GM21360 (cell line): ENCODE data around the gene WDR37.

ENCODE experiments used
- ATAC-seq: cut with Tn5 transposase; IDR thresholded peaks from one replicate; pipeline ENCODE4 v1.9.1; 2021; ENCODE audit warnings: mild to moderate bottlenecking, moderate library complexity; ENCODE audit not compliant: unreplicated experiment

WDR37 gene

DNA sequence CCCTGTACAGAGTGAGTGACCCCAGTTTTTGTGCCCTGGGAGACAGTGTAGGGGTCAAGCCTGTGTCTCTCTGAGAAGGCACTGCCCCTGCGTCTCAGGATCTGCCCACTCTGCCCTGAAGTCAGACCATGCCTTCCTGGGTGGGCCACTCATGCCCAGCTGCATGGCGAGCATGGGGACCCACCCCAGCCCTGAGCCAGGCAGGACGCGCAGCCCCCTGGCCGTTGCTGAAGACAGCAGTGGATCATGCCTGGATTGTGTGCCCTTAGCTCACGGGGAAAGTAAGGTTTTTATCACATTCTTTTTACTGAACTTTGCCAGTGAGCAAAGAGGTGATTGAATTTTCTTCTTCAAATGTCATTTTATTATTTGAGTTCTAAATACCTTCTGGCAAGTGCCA lies 66.2 kb downstream of the WDR37 start:
- no peak for ATAC-seq

DNA sequence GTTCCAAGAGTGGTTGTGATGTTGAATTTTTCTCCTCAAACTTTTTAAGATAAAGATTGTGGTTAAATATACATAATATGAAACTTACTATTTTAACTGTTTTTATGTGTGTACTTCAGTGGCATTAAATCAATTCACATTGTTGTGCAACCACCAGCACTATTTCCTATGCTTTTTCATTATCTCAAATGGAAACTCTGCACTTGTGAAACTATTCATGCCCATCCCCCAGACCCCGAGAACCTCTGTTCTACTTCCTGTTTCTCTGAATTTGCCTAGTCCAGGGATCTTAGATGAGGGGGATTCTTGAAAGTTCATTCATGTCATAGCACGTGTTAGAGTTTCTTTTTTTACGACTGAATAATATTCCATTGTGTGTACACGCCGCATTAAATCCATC lies 67.0 kb downstream of the WDR37 start:
- no peak for ATAC-seq

DNA sequence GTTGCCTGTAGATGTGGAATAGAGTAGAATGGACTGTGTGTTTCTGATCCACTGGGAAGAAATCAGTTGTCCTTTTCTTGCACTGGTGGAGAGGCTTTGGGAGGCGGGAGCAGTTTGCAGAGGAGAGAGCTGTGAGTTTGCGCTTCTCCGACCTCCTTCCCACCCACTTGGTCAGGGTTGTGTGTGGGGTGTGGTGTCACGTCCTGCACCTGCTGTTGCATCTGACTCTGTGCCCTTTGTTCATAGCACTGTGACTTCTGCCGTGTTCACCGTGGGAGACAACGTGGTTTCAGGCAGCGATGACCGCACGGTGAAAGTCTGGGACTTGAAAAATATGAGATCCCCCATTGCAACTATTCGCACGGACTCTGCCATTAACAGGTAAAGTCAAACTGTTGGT lies 67.8 kb downstream of the WDR37 start:
- no peak for ATAC-seq

DNA sequence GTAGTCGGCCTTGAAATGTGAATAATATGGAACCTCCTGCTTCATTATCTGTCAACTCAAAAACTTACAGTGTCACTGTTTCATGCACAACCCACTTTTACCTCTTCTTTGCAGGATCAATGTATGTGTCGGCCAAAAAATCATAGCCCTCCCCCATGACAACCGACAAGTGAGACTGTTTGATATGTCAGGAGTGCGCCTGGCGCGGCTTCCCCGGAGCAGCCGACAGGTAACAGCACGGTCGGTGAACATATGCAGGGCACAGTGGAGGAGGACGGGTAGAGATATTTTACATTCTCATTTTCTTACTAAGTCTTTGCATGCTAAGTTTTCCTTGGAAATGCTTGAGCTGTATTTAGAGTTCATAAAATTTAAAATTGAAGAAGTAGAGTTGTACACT lies 68.6 kb downstream of the WDR37 start:
- ATAC-seq: no peak

DNA sequence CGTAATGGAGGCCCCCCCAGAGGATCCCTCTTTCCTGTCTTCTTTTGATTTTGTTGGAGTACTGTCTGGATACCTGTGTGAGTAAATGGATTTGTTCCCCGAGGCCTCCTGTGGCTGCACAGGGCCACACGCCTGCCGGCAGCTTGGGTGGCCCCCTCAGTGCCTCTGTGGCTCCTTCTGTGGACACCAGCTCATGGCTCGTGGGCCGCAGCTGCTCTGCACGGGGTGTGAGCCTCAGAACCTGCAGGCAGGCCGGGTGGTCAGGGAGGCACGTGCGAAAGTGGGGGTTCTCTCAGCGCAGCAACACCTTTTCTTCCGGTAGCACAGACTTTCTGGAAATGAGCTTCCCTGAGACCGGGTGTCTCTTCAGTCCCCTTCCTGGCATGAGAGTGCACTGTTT lies 70.3 kb downstream of the WDR37 start:
- no peak for ATAC-seq

DNA sequence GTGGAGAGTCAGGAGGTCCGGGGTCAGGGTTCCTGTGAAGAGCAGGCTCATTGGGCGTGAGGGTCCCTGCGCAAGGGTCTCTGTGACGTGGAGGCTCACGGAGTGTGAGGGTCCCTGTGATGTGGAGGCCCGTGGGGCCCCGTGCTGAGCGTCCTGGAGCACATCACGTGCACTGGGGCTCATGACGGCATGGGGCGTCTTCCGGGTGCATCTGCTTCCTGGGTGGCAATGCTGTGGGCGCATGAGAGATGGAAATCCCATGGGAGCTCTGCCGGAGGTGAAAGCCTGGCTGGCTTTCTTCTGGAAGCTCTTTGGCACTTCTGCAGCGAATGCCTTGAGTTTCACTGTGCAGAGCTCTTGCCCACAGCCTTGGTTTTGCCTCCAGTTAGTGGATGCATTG lies 71.4 kb downstream of the WDR37 start:
- no peak for ATAC-seq

DNA sequence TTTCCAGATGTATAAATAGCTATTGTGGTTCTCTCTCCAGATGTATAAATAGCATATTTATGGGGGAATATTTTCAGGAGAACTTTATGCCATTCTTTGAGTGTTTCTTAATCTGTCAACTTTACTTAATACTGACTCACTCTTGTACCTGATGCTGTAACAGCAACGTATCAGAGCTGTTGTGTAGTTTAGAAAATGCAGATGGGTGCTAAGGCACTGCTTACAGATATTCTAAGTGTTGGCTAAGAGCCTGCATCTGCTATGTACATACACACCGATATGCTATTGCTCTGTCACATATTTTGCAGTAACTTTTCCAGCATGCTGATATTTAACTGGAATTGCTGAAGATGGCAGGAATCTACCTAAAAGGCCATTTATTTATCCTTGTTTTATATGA lies 71.9 kb downstream of the WDR37 start:
- ATAC-seq: no peak

DNA sequence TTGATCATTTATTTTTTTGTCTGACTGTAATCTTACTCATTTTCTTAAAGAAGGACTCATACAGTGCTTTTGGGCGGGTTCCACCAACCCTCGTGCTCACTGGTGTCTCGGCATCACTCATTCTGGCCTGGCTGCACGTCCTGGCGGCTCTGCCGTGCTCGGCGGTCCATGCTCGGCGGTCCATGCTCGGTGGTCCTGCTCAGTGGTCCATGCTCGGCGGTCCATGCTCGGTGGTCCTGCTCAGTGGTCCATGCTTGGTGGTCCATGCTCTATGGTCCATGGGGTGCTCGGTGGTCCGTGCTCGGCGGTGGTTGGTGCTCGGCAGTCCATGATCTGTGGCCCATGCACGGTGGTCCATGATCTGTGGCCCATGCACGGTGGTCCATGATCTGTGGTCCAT lies 72.5 kb downstream of the WDR37 start:
- ATAC-seq: no peak

DNA sequence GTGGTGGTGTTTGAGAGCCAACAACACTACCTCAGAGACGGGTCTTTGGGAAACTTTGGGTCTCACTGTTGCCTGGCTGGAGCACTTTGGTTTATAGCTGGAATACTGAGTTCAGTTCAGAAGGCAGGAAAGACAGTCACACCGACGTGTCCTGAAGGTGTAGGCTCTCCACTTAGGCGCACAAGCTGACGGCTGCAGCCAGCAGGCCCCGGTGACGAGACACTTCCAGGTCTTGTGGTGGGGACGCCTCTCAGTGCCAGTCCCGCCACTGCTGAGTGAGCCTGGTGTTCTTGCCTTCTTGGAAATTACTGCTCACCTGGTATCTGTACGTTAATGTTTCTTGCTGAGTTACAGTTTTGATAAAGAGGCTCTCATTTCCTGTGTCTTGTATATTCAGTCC lies 74.0 kb downstream of the WDR37 start:
- no peak for ATAC-seq

DNA sequence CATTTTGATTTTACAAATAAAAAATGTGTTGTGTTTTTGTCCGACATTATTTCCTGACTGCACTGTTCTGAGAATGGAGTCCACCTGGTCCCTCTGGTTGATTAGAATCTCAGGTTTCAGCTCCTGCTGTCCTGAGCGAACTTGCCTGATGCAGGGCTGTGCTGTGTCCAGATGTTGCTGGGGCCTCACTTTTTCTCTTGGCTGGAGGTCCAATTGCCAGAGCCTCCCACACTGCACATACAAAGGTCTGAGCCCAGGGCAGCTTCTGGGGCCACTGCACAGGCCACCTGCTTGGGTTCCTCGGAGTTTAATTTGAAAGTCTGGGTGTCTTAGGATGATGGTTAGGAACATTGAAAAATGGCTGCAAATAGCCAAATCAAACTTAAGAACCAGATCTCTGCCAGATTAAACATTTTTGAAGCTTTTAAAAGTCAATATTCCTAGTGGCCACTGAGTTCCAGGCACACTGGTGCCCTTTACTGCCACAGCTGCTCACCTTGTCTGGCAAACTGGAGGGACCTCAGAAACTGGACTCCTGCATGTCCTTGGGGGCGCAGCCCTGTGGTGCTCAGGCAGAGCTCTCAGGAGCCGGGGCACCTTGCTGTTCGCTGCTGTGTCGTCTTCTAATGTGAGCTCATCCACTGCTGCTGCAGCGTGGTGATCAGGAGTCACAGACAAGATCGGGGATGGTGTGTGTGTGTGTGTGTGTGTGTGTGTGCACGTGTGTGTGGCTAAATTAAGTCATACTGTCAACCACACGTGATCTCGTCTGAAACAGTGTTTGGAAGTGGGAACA lies 75.0 kb downstream of the WDR37 start:
- ATAC-seq: no peak

DNA sequence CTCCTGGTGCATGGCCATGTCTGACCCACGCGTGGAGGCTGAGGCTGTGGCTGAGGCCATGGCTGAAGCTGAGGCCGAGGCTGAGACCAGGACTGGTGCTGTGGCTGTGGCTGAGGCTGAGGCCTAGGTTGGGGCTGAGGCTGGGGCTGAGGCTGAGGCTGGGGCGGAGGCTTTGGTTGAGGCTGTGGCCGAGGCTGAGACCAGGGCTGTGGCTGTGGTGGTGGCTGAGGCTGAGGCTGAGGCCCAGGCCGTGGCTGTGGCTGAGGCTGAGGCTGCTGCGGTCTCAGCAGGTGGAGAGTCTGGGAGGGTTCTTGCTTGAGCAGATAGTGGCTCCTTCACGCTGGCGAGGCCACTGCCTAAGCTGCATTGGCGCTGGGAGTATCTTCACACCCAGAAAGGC lies 76.4 kb downstream of the WDR37 start:
- ATAC-seq: no peak

DNA sequence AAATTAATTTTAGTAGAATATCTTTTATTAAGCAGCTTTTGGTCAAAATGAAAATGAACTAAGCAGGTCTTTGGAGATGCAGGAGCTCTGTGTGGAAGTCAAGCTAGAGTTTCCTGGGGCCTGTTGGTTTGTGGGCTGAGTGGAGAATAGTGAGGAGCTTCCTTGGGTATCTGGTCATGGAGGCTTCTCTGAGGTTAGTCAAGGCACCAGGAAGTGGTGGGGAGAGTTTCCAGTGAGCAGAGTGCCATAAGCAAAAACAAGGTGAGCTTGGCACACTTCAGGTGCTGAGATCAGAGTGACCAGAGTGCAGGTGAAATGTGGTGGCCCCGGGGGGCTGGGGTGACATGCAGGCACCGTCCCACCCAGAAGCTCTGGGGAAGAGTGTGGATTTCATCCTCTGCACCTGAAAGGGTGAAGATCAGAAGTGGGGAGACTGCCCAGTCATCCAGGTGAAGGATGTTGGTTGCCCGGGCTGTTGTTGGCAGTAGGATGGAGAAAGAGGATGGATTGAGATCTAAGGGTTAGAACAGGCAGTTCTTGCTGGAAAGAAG lies 77.4 kb downstream of the WDR37 start:
- no peak for ATAC-seq

DNA sequence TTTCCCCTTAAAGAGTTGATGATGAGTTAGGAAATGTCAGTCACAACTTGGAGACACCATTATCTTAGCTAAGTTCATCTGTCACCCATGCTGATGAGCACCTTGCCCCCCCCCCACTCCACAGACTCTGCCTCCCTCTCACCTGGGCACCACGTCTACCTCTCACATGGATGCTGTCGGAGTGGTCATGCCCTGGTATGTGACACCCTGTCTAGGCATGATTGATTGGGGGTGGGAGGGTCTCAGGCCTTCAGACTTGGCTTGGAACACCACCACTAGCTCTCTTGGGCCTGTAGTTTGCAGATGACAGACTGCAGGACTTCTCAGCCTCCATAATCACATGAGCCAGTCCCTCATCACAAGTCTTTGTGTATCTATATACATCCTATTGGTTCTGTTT lies 78.0 kb downstream of the WDR37 start:
- no peak for ATAC-seq

DNA sequence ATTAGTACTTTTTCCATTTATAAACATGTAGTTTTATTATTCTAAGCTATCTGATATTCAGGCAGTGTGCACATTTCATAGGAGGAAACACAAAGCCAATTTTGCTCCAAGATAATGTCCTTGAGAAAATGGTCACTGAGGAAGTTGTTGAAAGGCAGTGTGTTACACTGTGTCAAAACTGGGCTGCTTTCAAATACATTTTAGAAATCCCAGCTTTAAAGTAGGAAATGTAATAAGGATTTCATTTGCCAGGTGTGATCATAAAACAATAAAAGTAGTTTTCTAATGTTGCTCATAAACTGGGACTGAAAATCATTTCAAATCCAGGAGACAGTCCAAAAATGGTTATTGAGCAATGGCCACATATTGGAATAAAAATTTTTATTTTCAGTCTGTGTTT lies 80.1 kb downstream of the WDR37 start:
- ATAC-seq: no peak

DNA sequence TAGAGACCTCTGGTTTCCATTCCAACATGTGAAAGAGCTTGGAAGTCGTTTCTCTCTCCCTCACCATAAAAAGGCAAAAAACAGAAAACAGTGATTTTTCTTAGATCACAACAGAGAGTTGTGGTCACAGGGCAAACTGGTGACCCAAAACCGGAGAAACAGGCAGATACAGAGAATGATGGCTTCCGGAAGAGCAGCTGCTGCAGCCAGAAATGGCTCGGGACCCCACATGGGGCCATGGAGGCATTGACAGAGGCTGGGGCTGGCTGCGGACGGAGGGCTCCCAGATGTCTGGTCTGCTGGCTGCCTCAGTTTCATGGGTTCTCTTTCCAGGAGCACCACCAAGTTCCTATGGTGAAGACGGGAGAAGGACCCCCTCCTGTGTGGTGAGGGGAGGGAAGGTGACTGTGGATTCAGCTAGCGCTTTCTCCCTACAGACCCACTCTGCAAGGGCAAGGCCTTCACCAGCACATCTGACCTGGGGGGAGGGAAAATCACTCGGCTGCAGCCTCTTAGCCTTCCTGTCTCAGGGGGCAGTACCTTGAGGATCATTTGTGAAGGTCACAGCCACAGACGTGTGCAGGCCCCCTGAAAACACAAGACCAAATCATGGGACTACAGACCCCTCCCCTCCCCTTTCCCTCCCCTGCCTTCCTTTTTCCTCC lies 81.4 kb downstream of the WDR37 start:
- ATAC-seq: no peak

DNA sequence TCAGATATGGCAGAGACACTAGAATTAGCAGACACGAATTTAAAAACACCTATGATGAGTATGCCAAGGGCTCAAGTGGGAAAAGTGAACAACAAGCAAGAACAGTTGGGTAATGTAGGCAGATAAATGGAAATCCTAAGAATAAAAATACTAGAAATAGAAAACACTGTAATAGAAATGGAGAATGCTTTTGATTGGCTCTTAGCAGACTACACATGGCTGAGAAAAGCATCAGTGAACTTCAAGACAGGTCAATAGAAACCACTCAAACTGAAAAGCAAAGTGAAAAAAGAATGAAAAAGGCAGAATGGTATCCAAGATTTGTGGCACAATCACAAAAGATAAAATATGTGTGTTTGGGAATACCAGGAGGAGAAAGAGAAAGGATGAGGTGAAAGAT lies 82.3 kb downstream of the WDR37 start:
- ATAC-seq: no peak

DNA sequence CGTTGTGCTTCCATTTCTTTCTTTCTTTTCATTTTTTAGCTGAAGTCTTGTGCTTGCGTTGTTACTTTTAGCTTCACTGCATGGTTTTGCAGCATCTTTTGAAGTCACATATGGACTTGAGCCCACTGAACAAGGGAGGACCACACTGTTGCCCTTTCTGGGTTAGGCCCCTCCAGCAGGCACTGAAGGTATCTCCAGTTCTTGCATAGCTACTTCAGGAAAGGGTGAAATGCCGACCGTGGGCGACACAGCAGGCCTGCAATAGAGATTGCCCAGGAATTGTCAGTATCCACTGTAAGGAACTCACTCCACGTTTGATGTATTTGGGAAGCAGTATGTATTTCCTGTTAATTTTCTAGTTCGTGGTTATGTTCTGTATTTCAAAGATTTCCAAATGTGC lies 85.1 kb downstream of the WDR37 start:
- ATAC-seq: no peak

DNA sequence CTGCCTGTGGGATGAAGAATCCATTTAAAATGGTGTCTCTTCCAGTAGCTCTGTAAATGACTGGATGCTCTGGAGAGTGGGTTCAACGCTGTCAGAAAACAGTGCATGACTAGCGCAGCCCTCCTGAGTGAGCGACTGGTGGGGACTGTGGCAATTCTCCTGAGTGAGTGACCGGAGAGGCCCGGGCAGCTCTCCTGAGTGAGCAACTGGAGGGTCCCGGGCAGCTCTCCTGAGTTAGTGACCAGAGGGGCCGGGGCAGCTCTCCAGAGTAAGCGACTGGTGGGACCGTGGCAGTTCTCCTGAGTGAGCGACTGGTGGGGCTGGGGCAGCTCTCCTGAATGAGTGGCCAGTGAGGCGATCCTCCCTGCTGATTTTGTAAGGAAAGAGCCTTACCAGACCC lies 85.5 kb downstream of the WDR37 start:
- no peak for ATAC-seq

DNA sequence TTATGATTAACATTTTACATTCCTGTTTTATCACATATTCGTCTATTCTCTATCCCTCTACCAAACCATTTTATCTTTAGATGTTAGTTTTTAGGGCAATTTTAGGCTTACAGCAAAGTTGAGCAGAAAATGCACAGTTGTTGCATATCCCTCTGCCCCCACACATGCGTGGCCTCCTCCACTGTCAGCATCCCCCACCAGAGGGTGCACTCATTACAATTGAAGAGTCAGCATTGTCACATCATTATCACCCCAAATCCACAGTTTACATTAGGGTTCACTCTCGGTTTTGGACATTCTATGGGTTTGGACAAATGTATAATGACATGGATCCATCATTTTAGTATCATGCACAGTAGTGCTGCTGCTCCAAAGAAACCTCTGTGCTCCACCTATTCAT lies 86.4 kb downstream of the WDR37 start:
- no peak for ATAC-seq

DNA sequence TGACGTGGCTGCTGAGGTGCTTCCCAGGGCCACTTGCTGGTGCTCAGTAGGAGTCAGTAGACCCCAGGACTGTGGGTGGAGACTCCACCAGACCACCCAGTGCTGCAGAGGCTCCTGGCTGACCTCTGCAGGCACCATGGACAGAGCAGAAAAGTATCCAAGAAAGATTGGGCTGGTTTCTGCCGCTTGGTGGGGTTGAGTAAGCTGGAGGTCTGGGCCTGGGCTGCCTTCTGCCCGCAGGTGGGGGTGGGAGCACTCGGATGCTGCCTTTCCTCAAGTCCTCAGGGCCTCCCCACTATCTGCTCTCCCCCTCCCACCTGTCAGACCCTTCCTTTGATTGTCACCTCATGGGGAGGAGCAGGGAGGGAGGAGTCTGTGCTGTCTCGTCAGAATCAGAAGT lies 91.6 kb downstream of the WDR37 start:
- ATAC-seq: no peak

DNA sequence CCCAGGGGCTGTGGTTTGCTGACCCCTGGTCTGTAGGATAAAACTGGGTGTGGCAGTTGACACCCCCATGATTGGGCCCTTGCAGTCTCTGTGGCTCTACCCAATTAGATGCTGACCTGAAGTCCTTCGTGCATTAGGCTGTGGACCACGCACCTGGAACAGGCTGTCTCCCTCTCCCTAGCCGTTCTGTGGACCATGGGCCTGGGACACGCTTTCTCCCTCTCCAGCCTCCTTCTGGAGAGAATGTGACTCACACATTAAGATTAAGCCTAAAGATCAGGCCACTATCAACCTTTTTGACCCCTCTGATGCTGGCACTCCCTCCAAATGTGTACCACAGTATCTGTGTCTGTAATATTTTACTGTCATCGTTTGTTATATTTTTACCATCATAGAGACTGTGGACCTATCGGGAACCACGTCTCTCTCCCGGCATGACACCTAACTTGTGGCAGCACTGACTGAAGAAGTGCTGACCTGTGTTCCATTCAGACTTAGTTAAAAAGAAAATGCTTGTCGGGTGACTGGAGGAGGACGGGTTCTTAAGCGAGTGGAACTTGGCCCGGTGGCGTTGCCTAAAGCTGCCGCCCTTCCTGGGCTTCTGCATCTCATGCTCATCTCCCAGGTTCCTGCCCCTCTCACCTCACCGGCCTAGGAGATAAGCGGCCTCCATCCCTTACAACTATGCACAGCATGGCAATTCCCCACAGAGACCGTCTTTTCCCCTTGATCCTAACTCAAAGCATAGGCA lies 92.8 kb downstream of the WDR37 start:
- no peak for ATAC-seq
